Measurements from ENCODE around the gene FAM170B. TPM values are rescaled to one million over a fixed set of nuclear protein-coding genes. Genes with fewer than 3 reads are reported as not detected.

Gene FAM170B
- total and polyA plus RNA-seq, 2 donors (not counting 3 experiments of a cell fraction or from before 2014, with no cell fraction given) = not detected

- BruUV-seq (replicated peaks) = no TSS peak
- no peaks in the 10 kb centered on the region for H3K9me3 ChIP-seq (replicated peaks; ENCODE audit: control insufficient read depth, insufficient read depth, low read length)
- H3K4me2 ChIP-seq (ENCODE audit: insufficient read depth, low read length) = no peak overlapping the region
- dilution Hi-C loops (cut with MboI; ENCODE audit: extremely low pct_ligation_motif_present, low sequenced_read_pairs) = no loop called here
- H3K36me3 ChIP-seq (ENCODE audit: control insufficient read depth in 2 of 2, extremely low read depth in 1 of 2, insufficient read depth in 2 of 2, low read length in 2 of 2) = no peaks in the 10 kb centered on the region
- ChIA-PET POLR2A (no interaction called here), CTCF (interaction anchor here (1.5 kb wide), 1 partner anchor 458 kb away, joined by 4 read pairs; no protein-coding TSS in a partner anchor)
- no peak overlapping the region for H3K9ac ChIP-seq (replicated peaks; ENCODE audit: extremely low read depth, insufficient read depth, low read length)
- no peak for DNase-seq (ENCODE audit: low read depth, low spot score)
- H3K79me2 ChIP-seq (ENCODE audit: control insufficient read depth, insufficient read depth, low read length) = no peaks in the 10 kb centered on the region
- no peaks in the 10 kb centered on the region for H3K9me1 ChIP-seq (replicated peaks; ENCODE audit: control insufficient read depth, extremely low read depth, insufficient read depth, low read length)
- H3K27ac ChIP-seq (ENCODE audit: insufficient read depth, low read depth, low read length) = no peak overlapping the region
- no peak for TF ChIP-seq GATA2 (IDR thresholded peaks at IDR 0.05; ENCODE audit: insufficient read depth, insufficient read length, low read depth, low read length)
- TF ChIP-seq POLR2AphosphoS5 (IDR thresholded peaks at IDR 0.05; ENCODE audit: insufficient read depth, low read depth, low read length) = no peak
- TF ChIP-seq CTCF (IDR thresholded peaks at IDR 0.05; ENCODE audit: extremely low read depth in 1 of 2, insufficient read depth in 1 of 2, low read depth in 1 of 2, low read length in 2 of 2) = no peak
- no peak overlapping the region for H2AFZ ChIP-seq (ENCODE audit: low read depth, low read length)
- H4K20me1 ChIP-seq (replicated peaks; ENCODE audit: control insufficient read depth, extremely low read depth, insufficient read depth, low read length) = no peaks in the 10 kb centered on the region
- H3K27me3 ChIP-seq (ENCODE audit: control insufficient read depth in 2 of 2, insufficient read depth in 2 of 2, low read length in 2 of 2) = peaks cover 18 to 25% of the 10 kb centered on the region in 2 experiments
- FAIRE-seq = no peak
- no peak overlapping the region for H3K4me3 ChIP-seq (replicated peaks in 1 of 3; ENCODE audit: insufficient read depth in 1 of 3, low read depth in 1 of 3, low read length in 3 of 3)
- intact Hi-C loops (cut with micrococcal nuclease) = no loop called here
- no peaks in the 10 kb centered on the region for H3K4me1 ChIP-seq (ENCODE audit: control insufficient read depth, extremely low read depth, insufficient read depth, low read length)
These were observed 17.9 kb downstream of the FAM170B start for GRCh38 chr10:49115796-49116508.

All from endothelial cell of umbilical vein (primary cell).